Activated effector memory CD4-positive, alpha-beta T cell treated with anti-CD3 and anti-CD28 coated beads, Interleukin-2, amount 50 U/mL, for 16 hours (primary cell): ENCODE results near the gene NPIPB9.
"Not testable (repeated sequence)": the region's sequence is repeated elsewhere in the genome, so short reads cannot be mapped to it uniquely, and the experiment has no call there.

Experiments
- DNase-seq: peaks from one replicate; pipeline ENCODE4 v3.0.0-alpha.2; 2020

NPIPB9 gene

GRCh38 chr16:28751487-28751886 is at the start of gene NPIPB9:
NPIPB9 (plus strand) TSS chr16:28751787.
- not testable (repeated sequence) for DNase-seq

DNA sequence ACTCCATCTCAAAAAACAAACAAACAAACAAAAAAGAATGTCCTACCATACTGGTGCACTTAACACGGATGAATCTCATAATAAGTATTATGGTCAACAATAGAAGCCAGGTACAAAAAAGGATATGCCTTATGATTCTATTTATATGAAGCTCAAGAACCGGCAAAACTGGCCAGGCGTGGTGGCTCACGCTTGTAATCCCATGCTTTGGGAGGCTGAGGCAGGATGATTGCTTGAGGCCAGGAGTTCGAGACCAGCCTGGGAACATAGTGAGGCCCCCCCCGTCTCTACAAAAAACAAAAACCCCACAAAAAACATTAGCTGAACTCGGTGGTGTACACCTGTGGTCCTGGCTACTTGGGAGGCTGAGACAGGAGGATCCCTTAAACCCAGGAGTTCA is 47.3 kb upstream of the NPIPB9 start:
- not testable (repeated sequence) for DNase-seq

- DNase-seq, result not testable (repeated sequence)
These were observed 40.1 kb upstream of the NPIPB9 start, which contains the start of gene EIF3C for GRCh38 chr16:28711220-28712083. EIF3C (plus strand) TSS chr16:28711464; CDS start chr16:28711687, 223 bp downstream.

- DNase-seq, result not testable (repeated sequence)
These were observed 28.5 kb upstream of the NPIPB9 start for GRCh38 chr16:28722852-28723650.

DNA sequence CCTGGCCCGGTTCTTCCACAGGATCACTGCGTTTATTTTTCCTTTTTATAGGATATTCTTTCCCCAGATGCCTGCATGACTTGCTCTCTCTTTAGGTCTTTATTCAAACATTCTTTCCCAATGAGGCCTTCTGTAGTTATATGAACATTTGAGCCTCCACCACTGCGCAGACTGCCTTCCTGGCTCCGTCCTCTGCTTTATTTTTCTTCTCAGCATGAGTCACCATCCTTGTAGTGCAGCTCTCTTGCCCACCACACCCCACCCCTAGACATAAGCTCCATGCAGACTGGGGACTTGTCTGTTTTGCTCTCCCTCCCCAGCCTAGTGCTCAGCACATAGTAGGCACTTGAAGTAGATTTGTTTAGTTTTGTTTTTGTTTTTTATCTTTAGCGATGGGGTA is 20.3 kb upstream of the NPIPB9 start:
- not testable (repeated sequence) for DNase-seq

GRCh38 chr16:28732455-28733124 is 19.0 kb upstream of the NPIPB9 start:
- not testable (repeated sequence) for DNase-seq

- not testable (repeated sequence) for DNase-seq
These were observed 11.8 kb upstream of the NPIPB9 start for GRCh38 chr16:28739787-28740186.

GRCh38 chr16:28740631-28741030 is 11.0 kb upstream of the NPIPB9 start:
- not testable (repeated sequence) for DNase-seq

DNA sequence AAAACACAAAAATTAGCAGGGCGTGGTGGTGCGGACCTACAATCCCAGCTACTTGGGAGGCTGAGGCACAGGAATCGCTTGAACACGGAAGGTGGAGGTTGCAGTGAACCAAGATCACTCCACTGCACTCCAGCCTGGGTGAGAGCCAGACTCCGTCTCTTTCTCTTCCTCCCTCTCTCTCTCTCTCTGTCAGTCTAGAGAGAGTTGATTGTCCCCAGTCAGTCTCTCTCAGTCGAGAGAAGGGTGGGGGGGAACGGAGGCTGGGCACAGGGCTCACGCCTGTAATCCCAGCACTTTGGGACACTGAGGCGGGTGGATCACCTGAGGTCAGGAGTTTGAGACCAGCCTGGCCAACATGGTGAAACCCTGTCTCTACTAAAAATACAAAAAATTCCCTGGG is 10.3 kb upstream of the NPIPB9 start:
- DNase-seq, result not testable (repeated sequence)

GRCh38 chr16:28746618-28747350 is 4.8 kb upstream of the NPIPB9 start:
- DNase-seq, result not testable (repeated sequence)

- peak; percentile 81 for DNase-seq
These were observed 1.6 kb upstream of the NPIPB9 start for GRCh38 chr16:28749997-28750465.

GRCh38 chr16:28750469-28751067 is 1.0 kb upstream of the NPIPB9 start:
- DNase-seq, result not testable (repeated sequence)

GRCh38 chr16:28781697-28782096 is 30.1 kb downstream of the NPIPB9 start:
- not testable (repeated sequence) for DNase-seq

DNA sequence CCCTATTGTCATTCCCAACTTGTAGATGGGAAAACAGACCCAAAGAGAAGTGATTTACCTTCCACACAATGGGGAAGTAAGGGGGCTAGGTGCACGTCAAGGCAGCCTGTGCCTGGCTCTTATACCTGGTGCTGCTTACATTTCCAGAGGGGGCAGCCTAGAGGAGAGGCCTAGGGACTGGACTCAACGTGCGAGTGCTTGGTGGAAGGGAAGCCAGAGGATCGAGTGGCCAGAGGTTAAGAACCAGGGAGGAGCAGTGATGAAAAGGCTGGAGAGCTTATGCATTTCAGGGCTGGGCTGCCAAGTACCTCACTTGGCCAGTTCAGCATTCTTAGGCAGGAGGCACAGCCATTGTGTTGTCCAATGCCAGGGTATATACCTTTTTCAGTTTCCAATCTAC is 30.8 kb downstream of the NPIPB9 start:
- not testable (repeated sequence) for DNase-seq

DNA sequence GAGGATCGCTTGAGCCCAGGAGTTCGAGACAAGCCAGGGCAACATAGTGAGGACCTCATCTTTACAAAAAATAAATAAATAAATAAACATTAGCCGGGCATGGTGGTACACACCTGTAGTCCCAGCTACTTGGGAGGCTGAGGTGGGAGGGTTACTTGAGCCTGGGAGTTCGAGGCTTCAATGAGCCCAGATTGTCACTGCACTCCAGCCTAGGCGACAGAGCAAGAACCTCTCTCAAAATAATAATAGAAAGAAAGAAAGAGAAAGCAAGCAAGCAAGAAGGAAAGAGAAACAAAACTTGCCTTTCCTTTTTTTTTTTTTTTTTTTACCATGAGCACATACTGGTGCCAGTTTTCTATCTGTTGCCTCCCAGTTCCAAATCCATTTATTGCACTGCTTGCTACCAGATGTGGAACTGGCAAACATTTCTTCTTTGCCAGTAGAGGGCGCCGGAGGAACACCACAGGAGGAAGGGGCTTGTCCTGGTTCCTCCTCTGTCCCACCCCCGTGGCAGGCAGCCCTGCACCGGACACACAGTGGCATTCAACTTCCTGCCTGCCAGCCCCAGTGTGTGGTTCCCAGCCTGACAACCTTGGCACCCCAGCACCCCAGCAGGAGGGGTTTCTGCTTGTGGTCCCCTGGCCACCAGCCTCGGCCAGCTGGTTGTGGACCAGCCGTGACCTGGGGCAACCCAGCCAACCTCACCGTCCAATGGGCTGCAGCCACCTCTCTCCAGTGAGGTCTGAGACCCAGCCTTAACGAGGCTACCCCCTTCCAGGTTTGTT is 50.8 kb downstream of the NPIPB9 start:
- DNase-seq, result peak; percentile 85

GRCh38 chr16:28807445-28808120 is 56.0 kb downstream of the NPIPB9 start:
- not testable (repeated sequence) for DNase-seq

DNA sequence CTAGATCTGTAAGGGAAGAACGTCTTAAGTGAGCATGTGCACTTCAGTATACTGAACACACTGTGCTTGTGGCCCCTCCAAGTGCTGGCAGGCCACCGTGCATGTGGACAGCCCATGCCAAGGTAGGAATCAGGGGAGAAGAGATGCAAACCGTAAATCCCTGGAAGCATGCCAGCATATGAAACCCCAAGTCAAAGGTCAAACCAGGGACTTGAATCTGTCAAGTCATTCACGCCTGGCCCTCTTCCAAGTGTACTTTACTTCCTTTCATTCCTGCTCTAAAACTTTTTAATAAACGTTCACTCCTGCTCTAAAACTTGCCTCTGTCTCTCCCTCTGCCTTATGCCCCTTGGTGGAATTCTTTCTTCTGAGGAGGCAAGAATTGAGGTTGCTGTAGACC is 68.4 kb downstream of the NPIPB9 start:
- peak; percentile 38 for DNase-seq

GRCh38 chr16:28820546-28820945 is 69.0 kb downstream of the NPIPB9 start:
- peak; percentile 50 for DNase-seq

DNA sequence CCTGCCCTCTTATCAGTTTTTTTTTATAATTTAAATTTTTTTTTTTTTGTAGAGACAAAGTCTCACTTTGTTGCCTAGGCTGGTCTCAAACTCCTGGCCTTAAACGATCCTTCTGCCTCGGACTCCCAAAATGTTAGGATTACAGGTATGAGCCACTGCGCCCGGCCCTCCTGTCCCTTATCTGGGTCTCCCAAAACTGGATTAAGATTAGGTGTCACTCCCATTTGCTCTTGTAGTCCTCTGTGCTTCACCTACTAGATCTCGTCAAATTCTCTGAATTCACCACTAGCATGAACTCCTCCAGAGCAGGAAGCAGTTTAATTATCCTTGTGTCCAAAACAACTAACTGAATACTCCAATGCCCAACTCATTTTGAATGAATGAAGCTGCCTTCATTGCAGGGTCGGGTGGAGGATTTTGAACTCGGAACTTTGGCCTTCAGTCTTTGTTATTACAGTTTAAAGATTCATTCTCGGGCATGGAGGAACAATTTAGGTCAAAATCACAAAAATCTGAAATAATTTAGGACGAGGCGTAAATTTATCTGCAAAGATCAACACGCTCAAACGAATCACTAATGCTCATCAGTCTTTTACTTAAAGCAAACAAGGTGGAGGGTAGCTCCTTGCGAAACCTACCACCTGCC is 70.4 kb downstream of the NPIPB9 start:
- DNase-seq, result peak; percentile 62
